NCI-H510A treated with DMSO at 0.1 percent for 48 hours (cell line): ENCODE results near the gene GYPC.

Experiments used
- DNase-seq: peaks from one replicate; lab custom pipeline; 2025; lab: John Stamatoyannopoulos, UW

Gene GYPC

GRCh38 chr2:126650994-126651393 lies 5.0 kb upstream of the GYPC start:
- no peak for DNase-seq

DNA sequence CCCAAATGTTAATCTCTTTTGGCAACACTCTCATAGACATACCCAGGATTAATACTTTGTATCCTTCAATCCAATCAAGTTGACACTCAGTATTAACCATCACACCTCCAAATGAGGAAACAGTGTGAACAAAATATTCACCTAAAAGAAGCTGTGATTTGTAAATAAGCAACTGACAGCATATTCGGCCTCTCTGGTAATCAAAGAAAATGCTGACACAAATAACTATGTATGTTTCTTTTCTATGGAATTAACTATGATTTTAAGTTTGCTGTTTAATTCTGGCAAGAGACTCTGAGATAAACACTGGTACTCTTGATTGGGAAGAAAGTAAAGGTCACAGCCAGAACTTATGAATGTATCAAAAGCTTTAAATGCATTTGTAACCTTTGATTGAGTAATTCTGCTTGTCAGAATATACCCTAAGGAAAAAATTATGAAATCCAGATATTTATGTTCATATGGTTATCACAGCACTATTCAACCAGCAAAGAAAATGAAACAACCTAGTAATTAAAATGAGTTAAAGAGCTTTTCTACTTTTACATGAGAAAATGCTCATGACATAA lies 3.6 kb upstream of the GYPC start:
- no peak for DNase-seq

- no peak for DNase-seq
Observed at GRCh38 chr2:126653109-126653508, 2.8 kb upstream of the GYPC start.

DNA sequence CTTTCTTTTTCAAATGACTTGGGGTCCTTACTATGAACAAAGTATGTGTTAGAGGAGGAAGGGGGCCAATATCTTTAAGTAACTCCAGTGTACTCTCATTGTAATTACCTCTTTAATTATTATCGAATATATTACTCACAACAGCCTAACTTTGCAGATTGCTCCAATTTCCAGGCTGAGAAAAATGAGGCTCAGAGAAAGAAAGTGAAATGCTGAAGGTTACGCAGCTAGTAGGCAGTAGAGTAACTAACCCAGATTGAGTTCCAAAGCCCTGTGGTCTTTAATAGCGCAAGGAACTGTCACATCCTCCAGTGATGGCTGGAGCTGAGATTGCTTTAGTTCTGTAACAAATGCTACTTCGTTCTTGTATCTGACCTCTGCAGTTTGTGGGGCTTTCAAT lies 2.2 kb upstream of the GYPC start:
- DNase-seq: no peak

DNA sequence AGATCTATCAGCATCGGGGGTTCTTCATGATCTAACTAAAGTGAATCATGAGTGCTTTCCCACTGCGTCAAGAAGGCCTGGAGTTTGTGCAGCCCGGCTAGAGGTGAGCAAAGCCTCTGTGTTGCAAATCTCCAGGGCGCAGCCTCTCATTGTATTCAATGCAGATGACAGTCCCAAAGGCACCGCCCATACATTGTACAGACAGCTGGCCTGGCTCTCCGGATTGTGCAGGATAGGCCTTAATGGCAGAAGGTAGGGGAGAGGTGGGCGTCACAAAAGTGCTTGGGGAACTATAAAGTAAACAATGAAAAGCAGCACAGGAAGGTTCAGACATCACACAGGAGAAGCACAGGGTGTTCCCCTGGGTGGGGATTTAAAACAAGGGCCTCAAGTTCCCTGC lies 907 bp upstream of the GYPC start:
- no peak for DNase-seq

DNA sequence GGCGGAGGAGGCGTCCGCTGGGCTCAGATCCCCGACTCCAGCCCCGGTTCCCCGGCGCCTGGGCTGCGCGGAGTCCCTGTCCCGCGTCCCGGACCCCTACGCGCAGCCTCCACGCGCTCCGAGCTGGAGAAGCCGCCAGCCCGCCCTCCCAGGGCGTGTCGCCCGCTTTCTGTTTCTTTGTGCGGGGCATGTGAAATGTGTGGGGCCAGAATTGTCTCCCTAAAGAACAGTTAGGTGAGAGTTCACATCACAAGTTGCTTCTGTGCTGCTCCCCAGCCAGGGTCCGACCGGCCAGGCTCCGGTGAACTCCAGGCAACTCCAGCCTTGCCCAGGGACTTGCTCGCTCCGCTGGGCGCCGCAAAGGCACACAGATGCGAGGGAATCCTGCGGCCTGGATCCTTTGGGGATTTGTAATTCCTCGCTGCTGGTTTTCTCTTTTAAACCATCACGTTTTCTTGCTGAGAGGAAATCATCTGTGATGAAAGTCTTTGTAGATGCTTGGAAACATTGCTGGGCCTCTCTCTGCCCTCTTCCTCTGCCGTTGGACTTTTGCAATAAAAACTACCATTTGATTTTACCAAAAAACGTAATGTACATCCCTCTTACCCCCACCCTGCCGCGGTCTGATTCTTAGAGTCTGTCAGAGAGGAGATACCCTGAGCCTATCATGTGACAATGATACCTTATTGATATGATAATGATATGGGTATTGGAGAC lies 631 bp downstream of the GYPC start:
- no peak for DNase-seq

GRCh38 chr2:126657148-126657635 lies 1.2 kb downstream of the GYPC start:
- DNase-seq: no peak

GRCh38 chr2:126657636-126658318 lies 1.8 kb downstream of the GYPC start:
- DNase-seq: peak; percentile 75

DNA sequence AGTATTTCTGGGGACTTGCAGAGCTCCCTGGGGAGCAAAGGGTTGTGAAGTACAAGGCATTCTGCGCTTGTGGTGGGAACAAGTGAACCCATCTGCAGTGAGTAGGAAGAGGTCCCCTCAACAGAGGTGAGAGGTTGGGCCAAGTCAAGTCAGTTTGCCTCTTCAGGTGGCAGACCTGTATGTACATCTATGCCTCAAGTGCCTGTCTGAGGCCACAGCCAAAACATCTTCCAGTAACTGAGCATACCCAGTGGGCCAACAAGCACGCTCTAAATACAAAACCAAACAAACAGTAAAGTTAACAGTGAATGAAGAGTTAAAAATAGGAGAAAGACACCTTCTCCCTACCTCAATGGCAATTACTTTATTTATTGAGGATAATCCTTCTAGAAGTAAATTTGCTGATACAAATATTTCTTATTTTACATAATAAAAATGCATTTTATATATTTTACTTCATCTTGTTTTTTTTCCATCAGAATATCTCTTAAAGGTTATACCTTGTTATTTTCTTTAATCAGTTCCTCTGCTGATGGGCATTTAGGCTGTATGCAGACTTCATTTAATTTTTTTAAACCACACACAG lies 2.5 kb downstream of the GYPC start:
- DNase-seq: peak; percentile 30

- DNase-seq: no peak
Observed at GRCh38 chr2:126658905-126659561, 3.1 kb downstream of the GYPC start.

- DNase-seq: no peak
Observed at GRCh38 chr2:126659562-126660467, 3.9 kb downstream of the GYPC start.

GRCh38 chr2:126660971-126661370 lies 5.0 kb downstream of the GYPC start:
- DNase-seq: no peak

DNA sequence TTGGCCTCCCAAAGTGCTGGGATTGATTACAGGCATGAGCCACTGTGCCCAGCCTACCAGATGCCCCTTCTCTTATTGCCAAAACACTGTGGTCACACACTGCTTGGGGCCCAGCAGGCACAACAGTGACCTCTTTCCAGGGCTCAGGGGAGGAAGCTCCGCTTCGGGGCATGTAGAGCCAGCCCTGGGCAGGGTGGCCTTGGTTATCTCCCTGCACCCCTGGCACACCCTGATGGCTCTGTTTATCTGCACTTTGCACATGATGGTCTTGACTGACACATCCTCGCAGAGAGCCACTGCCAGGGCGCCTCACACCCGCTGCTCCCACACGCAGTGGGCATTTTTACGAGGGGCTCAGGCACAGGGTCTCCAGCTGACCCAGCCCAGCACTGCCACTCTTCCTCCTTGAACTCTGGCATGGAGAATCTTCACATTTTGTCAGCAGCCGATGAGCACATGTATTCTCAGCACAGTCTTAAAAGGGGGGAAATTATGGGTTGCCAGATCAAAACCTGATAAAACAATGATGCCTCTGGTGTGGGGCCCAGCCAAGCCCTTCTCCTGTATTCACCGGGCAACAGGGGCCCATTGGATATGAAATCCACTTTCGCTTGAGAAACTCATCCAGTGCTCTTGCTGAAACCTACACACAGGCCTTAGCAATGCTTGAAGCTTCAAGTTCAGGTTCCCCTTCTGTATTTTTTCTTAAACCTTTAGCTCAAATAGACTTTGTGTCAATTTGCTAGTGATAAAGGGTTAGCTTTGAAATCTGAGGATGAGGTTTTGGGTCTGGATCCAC lies 5.9 kb downstream of the GYPC start:
- no peak for DNase-seq

DNA sequence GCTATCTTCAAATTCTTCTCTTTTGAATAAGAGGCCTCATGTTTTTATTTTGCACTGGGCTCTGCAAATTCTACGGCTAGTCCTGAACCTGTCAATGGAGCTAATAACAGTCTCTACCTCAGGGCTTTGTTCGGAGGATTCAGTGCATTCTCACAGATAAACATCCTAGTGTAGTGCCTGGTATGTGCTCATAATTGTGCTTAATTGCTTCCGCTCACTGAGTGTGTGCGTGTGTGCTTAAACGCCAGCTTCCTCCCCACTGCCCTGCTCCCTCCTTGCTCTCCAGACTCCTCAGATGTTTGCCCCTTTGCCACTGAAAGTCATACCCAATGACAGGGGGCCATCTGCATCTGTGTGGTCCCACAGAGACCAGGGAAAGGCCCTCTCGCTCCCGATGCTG lies 6.7 kb downstream of the GYPC start:
- DNase-seq: no peak

DNA sequence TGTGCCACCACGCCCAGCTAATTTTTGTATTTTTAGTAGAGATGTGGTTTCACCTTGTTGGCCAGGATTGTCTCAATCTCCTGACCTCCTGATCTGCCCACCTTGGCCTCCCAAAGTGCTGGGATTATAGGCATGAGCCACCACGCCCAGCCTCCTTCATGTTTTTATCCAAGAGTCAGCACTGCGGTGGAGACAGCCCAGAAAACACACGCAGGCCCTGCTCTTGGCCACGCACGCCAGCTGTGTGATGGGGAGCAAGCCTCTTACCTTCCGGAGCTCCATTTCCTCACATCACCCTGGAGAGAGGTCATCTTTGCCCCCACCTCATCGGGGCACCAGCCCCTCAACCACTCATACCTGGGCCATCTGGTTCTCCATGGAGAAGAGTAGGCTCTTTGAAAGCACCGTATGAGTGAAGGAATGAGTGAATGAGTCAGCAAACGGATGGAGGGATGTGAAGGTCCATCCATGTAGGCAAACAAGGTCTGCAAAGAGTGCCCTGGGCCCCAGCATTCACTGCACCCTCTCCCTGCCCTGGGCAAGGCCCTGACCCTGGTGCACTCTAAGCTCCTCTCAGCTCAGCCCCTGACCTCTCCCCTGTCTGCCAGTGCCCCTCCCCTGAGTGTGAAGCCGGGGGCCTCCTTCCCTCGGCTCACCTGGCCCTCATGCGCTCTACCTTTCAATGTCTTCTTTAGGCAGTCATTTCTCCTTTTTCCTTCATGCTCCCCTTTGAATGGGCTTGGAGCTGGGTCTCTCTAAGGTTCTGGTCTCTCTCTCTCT lies 7.4 kb downstream of the GYPC start:
- no peak for DNase-seq

DNA sequence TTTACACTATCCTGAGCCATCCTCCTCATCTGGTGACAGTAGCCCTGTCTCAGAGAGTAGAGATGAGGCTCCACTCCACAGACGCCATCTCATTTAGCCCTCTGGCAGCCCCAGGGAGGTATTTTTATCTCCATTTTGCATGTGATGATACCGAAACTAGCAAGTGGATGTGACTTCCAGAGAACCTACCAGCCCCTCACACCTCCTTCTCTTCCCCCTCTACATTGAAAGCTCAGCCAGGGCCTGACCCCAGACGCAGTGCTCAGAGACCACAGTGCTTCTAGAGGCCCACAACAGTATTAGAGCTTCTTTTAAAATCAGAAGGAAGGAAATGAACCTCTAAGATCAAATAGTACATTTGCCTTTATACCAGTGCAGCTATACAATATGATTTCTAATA lies 8.3 kb downstream of the GYPC start:
- DNase-seq: no peak

DNA sequence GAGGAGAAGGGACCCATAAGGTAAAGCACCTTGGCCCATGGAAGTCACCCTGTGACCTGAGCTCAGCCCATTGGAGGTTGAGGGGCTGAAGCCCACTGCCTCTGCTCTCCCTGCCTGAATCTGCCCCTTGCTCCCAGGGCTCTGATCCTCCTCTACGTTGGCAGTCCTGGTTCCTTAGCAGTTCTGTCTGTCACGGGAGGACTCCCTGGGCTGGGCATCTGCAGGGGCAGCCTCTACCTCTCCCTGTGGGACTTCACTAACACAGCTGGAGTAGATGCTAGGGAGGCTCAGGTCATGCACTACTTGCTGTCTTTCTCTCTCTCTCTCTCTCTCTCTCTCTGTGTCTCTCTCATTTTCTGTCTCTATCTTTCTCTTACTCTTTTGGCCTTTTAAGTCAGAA lies 8.7 kb downstream of the GYPC start:
- DNase-seq: no peak

DNA sequence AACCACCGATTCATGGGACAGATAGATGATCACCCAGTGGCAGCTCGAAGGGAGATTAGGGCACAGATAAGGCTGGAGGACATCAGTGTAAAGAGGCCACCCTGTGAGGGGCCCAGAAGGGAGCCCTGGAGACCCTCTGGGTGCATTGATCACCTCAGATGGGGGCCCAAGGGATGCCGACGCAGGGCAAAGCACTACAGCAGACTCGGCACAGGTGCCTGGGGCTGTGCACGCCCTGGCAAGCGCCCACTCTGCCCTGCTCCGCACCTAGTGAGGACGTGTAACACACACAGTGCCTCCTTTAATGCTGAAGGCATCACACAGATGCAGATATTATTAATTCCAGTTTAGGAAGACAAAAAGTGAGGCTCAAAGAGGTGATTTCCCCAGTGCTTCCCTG lies 9.5 kb downstream of the GYPC start:
- DNase-seq: no peak

- no peak for DNase-seq
Observed at GRCh38 chr2:126668254-126668653, 12.3 kb downstream of the GYPC start.

- no peak for DNase-seq
Observed at GRCh38 chr2:126669772-126670171, 13.8 kb downstream of the GYPC start.
